PC-3 (cell line): ENCODE results near the gene COL15A1.
"Not testable (repeated sequence)": the region's sequence is repeated elsewhere in the genome, so short reads cannot be mapped to it uniquely, and the experiment has no call there.

Source experiments
- EZH2 ChIP-seq: fragments of 300-600 bp; sonication (generic); IDR thresholded peaks from one replicate; pipeline ENCODE4 v1.6.1; 2017; ENCODE audit warnings: antibody characterized with exemption, mild to moderate bottlenecking, low read length; ENCODE audit not compliant: unreplicated experiment
- EZH2phosphoT487 ChIP-seq: fragments of 300-600 bp; sonication (generic); IDR thresholded peaks from 2 replicates; pipeline ENCODE4 v1.6.1; 2018; ENCODE audit warnings: mild to moderate bottlenecking, antibody characterized with exemption, low read length, borderline replicate concordance
- TF ChIP-seq, protein P1 (sequence below): fragments of 300-600 bp; sonication (generic); conservative IDR thresholded peaks from 2 replicates; pipeline ENCODE4 v1.5.1; 2017; ENCODE audit warnings: antibody characterized with exemption, low read depth, mild to moderate bottlenecking, low read length

DNA sequence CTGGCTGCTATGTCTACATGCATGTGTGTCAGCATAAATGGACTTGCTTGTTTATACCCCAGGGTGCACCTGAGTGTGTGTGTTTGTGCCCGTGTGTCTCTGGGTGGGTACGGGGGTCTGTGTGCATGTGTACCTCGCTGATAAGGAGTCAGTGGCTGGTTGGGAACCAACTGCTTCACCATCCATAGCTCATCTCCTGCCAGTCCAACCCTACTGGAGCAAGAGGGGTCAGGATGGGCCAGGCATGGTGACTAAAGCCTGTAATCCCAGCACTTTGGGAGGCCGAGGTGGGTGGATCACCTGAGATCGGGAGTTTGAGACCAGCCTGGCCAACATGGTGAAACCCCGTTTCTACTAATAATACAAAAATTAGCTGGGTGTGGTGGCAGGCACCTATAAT lies 32.0 kb upstream of the COL15A1 start:
- TF ChIP-seq EZH2, EZH2phosphoT487: not testable (repeated sequence)
- TF ChIP-seq, protein P1, sequence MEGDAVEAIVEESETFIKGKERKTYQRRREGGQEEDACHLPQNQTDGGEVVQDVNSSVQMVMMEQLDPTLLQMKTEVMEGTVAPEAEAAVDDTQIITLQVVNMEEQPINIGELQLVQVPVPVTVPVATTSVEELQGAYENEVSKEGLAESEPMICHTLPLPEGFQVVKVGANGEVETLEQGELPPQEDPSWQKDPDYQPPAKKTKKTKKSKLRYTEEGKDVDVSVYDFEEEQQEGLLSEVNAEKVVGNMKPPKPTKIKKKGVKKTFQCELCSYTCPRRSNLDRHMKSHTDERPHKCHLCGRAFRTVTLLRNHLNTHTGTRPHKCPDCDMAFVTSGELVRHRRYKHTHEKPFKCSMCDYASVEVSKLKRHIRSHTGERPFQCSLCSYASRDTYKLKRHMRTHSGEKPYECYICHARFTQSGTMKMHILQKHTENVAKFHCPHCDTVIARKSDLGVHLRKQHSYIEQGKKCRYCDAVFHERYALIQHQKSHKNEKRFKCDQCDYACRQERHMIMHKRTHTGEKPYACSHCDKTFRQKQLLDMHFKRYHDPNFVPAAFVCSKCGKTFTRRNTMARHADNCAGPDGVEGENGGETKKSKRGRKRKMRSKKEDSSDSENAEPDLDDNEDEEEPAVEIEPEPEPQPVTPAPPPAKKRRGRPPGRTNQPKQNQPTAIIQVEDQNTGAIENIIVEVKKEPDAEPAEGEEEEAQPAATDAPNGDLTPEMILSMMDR = not testable (repeated sequence)
